ENCODE measurements around the gene STX16. TPM values are rescaled to one million over a fixed set of nuclear protein-coding genes. Genes with fewer than 3 reads are reported as not detected.
A peak's percentile ranks its signal among the peaks of the same experiment; 100 is the strongest.

STX16 gene
- total and polyA plus RNA-seq, 9 of the 15 experiments (the other 6 are each of a cell fraction or from before 2014, with no cell fraction given): 4.4 to 43.5 (median 14.7) TPM

GRCh38 chr20:58619864-58620431, 31.1 kb upstream of the STX16 start (continued):
- TF ChIP-seq SNRNP70 (optimal IDR thresholded peaks at IDR 0.05; ENCODE audit: low read depth, low read length): peak; percentile 92
- 0 out of 2 replicates have a peak, but pooled peaks have one; percentile 9 for TF ChIP-seq NCOR1 (IDR thresholded peaks at IDR 0.05)
- no peak for TF ChIP-seq ZNF217 (CRISPR knock-in tag; IDR thresholded peaks at IDR 0.05)
- no peak for TF ChIP-seq PRPF4 (IDR thresholded peaks at IDR 0.05; ENCODE audit: insufficient read depth, low read depth, low read length, poor library complexity, severe bottlenecking)
- no peak for TF ChIP-seq KAT2B (IDR thresholded peaks at IDR 0.05; ENCODE audit: low read depth, low read length)
- TF ChIP-seq ZNF507 (tag; conservative IDR thresholded peaks at IDR 0.05): no peak
- no peak for TF ChIP-seq ZC3H4 (CRISPR knock-in tag; IDR thresholded peaks at IDR 0.05; ENCODE audit: borderline replicate concordance)
- TF ChIP-seq ZNF77 (CRISPR knock-in tag; IDR thresholded peaks at IDR 0.05): peak; percentile 75; the same call in 1 of the 2 replicates
- no peak for TF ChIP-seq PRMT5 (CRISPR knock-in tag; IDR thresholded peaks at IDR 0.05)
- no peak for TF ChIP-seq FOXK2 (conservative IDR thresholded peaks at IDR 0.05 in 1 of 2, IDR thresholded peaks at IDR 0.05 in 1 of 2; ENCODE audit: low read depth in 2 of 2)
- peak; percentile 79; the same call in 1 of the 2 replicates for TF ChIP-seq CBX1 (IDR thresholded peaks at IDR 0.05; ENCODE audit: low read depth)
- TF ChIP-seq GABPB2 (CRISPR knock-in tag; conservative IDR thresholded peaks at IDR 0.05): no peak
- TF ChIP-seq MEF2D (tag; conservative IDR thresholded peaks at IDR 0.05; ENCODE audit: low read depth): no peak
- TF ChIP-seq MXI1 (IDR thresholded peaks at IDR 0.05; ENCODE audit: low read depth, low read length): no peak
- no peak for TF ChIP-seq SRSF1 (IDR thresholded peaks at IDR 0.05; ENCODE audit: low read depth, low read length)
- TF ChIP-seq HNRNPUL1 (IDR thresholded peaks at IDR 0.05; ENCODE audit: low read length): 0 out of 2 replicates have a peak, but pooled peaks have one; percentile 24
- TF ChIP-seq SMC3 (conservative IDR thresholded peaks at IDR 0.05; ENCODE audit: insufficient read depth, low read depth, low read length): no peak
- TF ChIP-seq HMG20A (CRISPR knock-in tag; conservative IDR thresholded peaks at IDR 0.05): no peak
- no peak for TF ChIP-seq TSC22D4 (tag; IDR thresholded peaks at IDR 0.05)
- no peak for TF ChIP-seq TRIM28 (IDR thresholded peaks at IDR 0.05)
- peak; percentile 77 for TF ChIP-seq SMAD1 (IDR thresholded peaks at IDR 0.05; ENCODE audit: low read depth, low read length, partially characterized antibody)
- TF ChIP-seq PHF21A (IDR thresholded peaks at IDR 0.05; ENCODE audit: borderline replicate concordance, low read depth): no peak
- TF ChIP-seq ZNF239 (CRISPR knock-in tag; IDR thresholded peaks at IDR 0.05): no peak
- TF ChIP-seq HDAC2 (IDR thresholded peaks at IDR 0.05): no peak
- TF ChIP-seq ZNF75A (CRISPR knock-in tag; IDR thresholded peaks at IDR 0.05): no peak
- no peak for TF ChIP-seq NFIC (IDR thresholded peaks at IDR 0.05)
- no peak for TF ChIP-seq POLR2B (IDR thresholded peaks at IDR 0.05; ENCODE audit: low read depth, partially characterized antibody)
- TF ChIP-seq ARID2 (IDR thresholded peaks at IDR 0.05): no peak
- TF ChIP-seq RFX5 (IDR thresholded peaks at IDR 0.05; ENCODE audit: low read depth, low read length): no peak
- TF ChIP-seq HNRNPL (IDR thresholded peaks at IDR 0.05; ENCODE audit: low read depth, low read length): 0 out of 2 replicates have a peak, but pooled peaks have one; percentile 38
- TF ChIP-seq TAF9B (IDR thresholded peaks at IDR 0.05; ENCODE audit: partially characterized antibody): no peak
- TF ChIP-seq CHCHD3 (CRISPR knock-in tag; IDR thresholded peaks at IDR 0.05): no peak
- TF ChIP-seq ETV6 (IDR thresholded peaks at IDR 0.05; ENCODE audit: borderline replicate concordance in 1 of 2, low read depth in 2 of 2, low read length in 1 of 2): no peak
- no peak for TF ChIP-seq ETV6 (CRISPR knock-in tag; IDR thresholded peaks at IDR 0.05; ENCODE audit: borderline replicate concordance)
- no peak for TF ChIP-seq RAD51 (IDR thresholded peaks at IDR 0.05; ENCODE audit: borderline replicate concordance, low read depth)
- no peak for TF ChIP-seq ZNF232 (CRISPR knock-in tag; IDR thresholded peaks at IDR 0.05)
- no peak for TF ChIP-seq NFATC3 (IDR thresholded peaks at IDR 0.05)
